HG03558 (cell line): ENCODE measurements around the gene TBC1D2.

Source experiments
- ATAC-seq: cut with Tn5 transposase; IDR thresholded peaks from one replicate; pipeline ENCODE4 v1.9.1; 2021; ENCODE audit warnings: moderate number of reproducible peaks; ENCODE audit not compliant: unreplicated experiment; ENCODE audit errors: extremely low read depth

TBC1D2 gene

GRCh38 chr9:98241357-98242300, 13.8 kb downstream of the TBC1D2 start:
- ATAC-seq, result no peak

DNA sequence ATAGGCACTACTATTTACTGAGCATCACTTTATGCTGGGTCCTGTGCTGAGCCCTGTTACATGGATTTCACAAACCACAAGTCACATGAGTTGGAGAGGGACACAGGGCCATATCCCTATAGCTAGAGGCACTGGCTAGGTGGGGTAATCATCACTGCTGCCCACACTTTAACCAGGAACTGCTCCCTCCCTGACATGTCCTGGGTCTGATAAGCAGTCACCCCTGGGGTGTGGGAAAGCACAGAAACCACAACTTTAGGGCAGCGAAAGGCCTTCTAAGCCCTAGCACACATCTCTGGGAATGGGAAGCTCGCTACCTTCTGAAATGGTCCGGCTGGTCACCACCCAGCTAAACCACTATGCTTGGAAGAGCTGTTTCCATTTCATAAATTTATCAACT, 15.0 kb downstream of the TBC1D2 start:
- ATAC-seq, result no peak

DNA sequence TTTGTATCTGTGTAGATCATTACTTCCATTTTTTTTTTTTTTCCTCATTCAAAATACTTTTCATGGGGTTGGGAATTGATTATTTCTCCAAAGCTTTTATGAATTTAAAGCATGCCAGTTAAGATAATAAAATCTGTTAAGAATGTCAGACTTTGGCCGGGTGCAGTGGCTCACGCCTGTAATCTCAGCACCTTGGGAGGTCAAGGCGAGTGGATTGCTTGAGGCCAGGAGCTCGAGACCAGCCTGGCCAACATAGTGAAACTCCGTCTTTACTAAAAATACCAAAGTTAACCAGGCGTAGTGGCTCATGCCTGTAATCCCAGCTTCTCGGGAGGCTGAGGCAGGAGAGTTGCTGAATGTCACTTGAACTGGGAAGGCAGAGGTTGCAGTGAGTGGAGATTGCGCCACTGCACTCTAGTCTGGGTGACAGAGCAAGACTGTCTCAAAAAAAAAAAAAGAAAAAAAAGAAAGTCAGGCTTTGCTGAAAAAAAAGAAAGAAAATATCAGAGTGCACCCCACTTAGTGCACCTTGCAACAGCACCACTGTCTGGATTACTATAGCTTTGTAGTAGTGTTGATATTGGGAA, 18.5 kb downstream of the TBC1D2 start:
- ATAC-seq, result no peak

DNA sequence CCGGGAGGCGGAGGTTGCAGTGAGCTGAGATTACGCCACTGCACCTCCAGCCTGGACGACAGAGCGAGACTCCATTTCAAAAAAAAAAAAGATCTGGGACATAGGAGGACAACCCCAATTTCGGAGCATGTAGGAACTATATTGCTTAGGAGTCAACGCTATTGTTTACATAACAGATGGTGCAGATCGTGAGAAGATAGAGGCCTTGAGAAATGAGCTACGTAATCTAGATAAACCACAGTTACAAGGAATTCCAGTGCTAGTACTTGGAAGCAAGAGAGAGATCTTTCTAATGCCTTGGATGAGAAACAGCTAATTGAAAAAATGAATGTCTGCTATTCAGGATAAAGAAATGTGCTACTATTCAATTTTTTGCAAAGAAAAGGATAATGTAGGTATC, 20.3 kb downstream of the TBC1D2 start:
- ATAC-seq, result no peak

DNA sequence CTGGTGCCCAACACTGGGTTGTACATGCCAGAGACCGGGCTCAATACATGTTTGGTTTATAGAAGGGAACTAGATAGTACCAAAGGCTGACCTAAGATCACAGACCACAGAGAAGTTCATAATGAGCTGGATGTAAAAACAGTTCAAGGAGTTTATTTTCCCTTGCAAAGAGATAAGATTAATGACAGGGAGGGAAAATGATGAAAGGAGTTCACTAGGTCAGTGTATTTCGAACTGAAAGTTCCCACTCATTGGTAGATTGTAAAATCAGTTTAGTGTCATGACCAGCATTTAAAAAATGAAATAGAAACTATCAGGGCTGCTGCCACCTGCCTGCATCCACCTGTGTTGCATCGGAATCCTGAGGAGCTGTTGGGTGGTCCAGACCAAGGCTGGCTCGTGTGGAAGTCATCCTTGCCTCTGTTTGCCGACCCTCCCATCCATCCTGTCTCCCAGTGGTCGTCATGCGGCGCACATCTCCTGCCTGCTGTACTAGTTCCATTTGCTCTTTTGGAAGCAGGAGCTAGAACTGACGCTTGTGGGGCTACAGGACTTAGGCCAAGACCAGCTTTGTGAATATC, 21.1 kb downstream of the TBC1D2 start:
- ATAC-seq, result no peak

GRCh38 chr9:98232926-98233325, 22.5 kb downstream of the TBC1D2 start:
- ATAC-seq, result no peak

GRCh38 chr9:98231770-98232478, 23.5 kb downstream of the TBC1D2 start:
- no peak for ATAC-seq

DNA sequence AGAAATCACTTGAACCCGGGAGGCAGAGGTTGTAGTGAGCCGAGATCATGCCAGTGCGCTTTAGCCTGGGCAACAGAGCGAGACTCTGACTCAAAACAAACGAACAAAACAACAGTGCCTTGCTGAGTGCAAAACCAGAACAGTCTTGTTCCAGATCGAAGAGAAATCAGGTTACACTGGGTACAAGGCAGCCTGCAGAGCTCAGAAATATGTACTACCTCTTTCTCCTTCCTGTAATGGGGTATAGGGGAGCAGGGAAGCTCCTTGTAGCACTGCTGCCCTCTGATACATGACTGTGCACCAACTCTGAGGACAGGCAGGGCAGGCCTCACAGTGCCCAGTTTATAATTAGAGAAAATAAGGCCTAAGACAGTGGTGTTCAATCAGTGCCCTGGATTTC, 24.7 kb downstream of the TBC1D2 start:
- no peak for ATAC-seq

DNA sequence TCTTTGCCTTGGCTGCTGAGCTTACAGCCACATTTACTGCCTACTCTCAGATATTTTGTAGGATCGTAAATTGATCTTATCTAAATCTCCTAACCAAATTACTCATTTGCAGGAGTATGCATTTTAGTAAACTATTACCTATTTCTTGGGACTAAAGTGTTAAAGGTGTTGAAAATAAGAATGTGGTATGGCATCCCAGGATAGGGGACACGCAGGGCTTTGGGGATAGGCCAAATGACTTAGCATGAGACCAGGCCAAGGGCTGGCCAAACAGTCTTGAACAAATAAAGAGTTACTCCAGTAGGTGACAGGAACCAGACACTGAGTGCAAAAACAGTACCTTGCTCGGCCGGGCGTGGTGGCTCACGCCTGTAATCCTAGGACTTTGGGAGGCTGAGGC, 25.1 kb downstream of the TBC1D2 start:
- no peak for ATAC-seq

DNA sequence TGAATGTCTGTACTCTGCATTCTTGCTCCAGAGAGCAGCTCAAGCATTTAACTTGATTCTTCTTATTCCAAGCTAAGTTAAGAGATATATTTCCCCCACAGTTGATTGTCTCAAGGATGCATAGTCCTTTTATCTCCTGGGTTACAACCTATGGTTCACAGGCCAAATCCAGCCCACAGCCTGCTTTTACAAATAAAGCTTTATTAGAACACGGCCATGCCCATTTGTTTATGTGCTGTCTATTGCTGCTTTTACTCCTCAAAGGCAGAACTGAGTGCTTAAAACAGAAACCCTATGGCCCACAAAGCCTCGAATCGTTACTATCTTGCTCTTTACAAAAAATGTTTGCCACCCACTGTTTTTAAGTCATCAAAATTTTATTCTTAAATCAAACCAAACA, 25.8 kb downstream of the TBC1D2 start:
- no peak for ATAC-seq

- ATAC-seq, result no peak
Measured at GRCh38 chr9:98229090-98229395, 26.4 kb downstream of the TBC1D2 start.

GRCh38 chr9:98228392-98229089, 26.9 kb downstream of the TBC1D2 start:
- ATAC-seq, result no peak

GRCh38 chr9:98227883-98228282, 27.6 kb downstream of the TBC1D2 start:
- ATAC-seq, result no peak

DNA sequence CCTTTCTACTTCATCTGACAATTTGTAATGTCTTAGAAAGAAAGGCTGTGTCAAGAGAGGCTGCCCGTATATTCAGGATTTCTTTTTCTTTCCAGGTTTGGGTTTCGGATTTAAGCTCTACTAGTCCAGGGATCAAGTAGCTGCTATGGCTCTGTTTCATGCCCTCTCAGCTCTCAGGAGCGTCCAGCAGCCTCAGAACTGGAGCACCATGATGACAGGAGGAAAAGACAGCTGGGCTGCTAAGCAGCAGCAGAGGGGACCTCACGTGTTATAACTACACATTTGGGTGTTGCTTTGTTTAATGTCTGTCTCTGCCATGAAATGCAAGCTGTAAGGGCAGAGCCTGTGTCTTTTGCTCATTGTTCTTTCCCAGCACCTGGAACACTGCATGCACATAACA, 28.5 kb downstream of the TBC1D2 start:
- ATAC-seq, result no peak

- ATAC-seq, result no peak
Measured at GRCh38 chr9:98226516-98226915, 28.9 kb downstream of the TBC1D2 start.

GRCh38 chr9:98225015-98225442, 30.4 kb downstream of the TBC1D2 start:
- no peak for ATAC-seq

DNA sequence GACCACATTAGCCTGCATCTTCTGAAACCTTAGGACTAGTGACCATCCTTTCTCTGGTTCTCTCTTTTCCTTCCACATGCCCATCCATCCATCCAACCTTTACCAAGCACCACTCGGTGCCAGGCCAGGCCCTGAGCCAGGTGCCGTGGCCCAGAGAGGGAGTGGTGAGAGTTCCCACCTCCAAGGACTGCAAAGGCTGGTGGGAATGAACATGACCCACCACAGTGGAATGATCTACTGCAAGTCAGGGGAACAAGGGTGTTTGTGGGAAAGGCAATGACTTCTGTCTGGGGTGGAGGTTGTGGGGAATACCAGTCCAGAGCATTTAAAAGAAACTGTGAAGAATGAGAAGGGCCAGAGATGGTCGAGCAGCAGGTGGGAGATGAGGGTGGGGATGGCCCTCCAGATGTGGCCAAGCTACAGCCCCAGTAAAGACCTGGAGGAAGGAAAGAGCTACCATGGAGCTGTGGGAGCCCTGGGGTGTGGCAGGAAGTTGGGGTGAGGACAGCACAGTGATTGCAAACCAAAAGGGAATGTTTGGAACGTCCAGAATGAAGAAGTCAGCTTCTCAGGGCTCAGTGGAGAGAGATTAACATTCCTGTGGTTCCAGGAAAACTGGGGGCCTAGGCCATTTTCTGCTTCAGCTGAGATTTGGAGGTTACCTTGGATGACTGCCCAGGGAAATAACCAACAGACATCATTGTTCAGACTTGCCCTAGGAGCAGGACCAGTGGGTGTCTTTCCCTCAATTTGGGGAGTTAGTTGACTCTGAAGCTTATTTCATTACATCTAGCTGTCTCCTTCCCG, 32.4 kb downstream of the TBC1D2 start:
- ATAC-seq, result no peak

DNA sequence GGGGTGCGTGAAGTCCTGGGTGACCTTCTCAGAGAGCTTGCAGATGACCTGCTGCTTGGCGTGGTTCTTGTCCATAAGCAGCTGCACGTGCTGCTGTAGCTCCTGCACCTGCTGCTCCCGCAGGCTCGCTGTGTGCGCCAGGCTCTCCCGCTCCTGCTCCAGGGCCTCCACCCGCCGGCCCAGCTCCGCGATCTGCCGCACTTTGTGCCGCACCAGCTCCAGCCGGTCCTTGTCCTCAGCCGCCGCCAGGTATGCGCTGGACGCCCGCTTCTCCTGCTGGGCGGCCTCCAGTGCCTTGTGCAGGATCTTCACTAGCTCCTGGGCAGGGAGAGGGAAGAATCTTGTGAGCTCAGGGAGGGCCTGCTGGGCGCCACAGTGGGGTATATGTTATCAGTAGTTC, 34.5 kb downstream of the TBC1D2 start:
- ATAC-seq, result no peak

GRCh38 chr9:98219794-98220370, 35.6 kb downstream of the TBC1D2 start:
- ATAC-seq, result no peak
